ENCODE measurements around the gene PSMB4. TPM values are rescaled to one million over a fixed set of nuclear protein-coding genes. Genes with fewer than 3 reads are reported as not detected.

Gene PSMB4
- total RNA-seq, 1 experiment from 2014 or later, result 320 TPM

DNA sequence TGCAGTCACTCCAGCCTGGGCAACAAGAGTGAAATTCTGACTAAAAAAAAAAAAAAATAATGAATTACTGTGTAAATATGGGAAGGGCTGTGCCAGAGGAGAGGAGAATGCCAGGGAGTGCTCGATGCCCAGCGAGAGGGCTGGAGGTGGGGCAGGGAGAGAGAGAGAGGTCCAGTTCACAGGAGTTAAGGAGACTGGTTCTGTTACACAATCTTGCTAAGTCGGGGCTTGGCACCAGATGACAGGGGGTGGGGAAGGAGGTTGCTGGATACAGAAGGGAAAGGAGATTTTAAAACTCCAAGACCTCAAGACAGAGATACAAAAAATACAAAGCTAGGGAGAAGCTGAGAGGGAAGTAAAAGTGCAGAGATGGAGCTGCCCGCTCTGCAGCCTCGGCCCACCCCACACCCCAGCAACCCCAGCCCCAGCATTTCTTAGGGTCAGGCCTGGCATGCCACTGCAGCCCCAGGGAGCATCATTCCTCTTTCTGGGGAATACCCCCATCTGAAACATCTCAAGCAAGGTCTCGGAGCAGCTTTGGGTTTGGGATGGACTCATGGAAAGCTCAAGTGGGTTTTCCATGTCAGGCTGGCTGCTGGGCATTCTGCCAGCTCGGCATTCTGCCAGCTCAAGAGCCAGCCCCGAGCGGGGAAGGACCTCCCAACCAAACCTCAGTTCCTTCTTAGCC is 27.9 kb upstream of the PSMB4 start:
- intact Hi-C loops (cut with micrococcal nuclease), result loop anchor here (2.0 kb wide), 1 partner anchor 25 kb away; the partner anchor contains the start of gene RFX5
- CTCF ChIA-PET, result interaction anchor here (0.7 to 4.4 kb wide), 12 partner anchors 9 to 506 kb away, joined by 3 to 28 read pairs (median 4); partner anchors contain the start of gene PSMB4

DNA sequence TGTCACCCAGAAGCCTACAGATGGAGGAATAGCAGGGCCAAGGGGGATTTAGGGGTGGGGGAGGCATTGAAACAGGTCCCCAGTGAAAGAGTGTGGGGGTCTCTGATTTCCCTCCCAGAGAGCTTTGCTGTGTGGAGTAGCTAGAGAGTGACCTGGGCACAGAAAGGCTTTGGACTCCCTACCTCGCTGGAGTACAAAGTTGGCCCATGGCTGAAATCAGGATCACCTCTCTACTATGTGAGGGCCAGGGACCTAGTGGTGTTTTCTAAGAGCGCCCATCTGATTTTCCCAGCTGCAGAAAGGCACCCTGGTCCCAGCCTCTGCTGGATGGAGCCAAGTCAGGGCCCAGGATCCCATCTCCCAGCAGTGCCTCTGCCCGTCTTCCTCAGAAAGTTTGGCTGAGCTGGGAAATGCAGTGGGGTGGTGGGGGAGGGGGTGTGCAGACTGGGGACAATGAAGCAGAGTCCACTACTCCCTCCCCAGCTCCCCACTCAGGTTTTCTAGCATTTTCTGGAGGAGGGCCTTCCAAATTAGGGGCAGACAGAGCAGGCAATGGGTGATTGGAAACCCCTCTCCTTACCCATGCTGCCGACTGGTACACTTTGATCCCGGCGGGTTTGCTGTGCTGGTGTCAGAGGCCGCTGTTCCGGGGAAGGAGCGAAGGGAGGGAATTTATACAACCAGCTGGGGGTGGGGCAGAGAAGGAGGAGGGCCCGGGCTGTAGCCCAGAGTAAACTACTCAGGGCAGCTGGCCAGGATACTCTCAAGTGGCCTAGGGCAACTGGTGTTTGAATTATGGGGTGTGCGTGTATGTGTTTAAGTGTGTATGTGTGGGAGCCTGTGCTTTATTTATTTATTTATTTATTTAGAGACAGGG is 27.1 kb upstream of the PSMB4 start, which contains the start of gene SELENBP1:
TSS of gene SELENBP1 (minus strand) at position 648 of the 877 bp plus-strand sequence. CDS start at position 584, 64 bp downstream.
- CTCF ChIA-PET, result interaction anchor here (0.6 to 4.4 kb wide), 11 partner anchors 8 to 505 kb away, joined by 3 to 28 read pairs (median 4); partner anchors contain the start of gene PSMB4
- peaks cover 25% of the 10 kb centered on the region for H3K4me1 Mint-ChIP-seq (ENCODE audit: insufficient read depth, unreplicated experiment)
- no peak for TF ChIP-seq CTCF (IDR thresholded peaks at IDR 0.05; ENCODE audit: unreplicated experiment)
- TSS peak; percentile 63 for BruUV-seq (replicated peaks)
- H3K9me3 Mint-ChIP-seq (ENCODE audit: unreplicated experiment), result no peaks in the 10 kb centered on the region
- intact Hi-C loops (cut with micrococcal nuclease), result loop anchor here (2.0 kb wide), 1 partner anchor 25 kb away; the partner anchor contains the start of gene RFX5
- H3K27ac Mint-ChIP-seq (ENCODE audit: low read depth, unreplicated experiment), result peak within 1 kb of the TSS; percentile 13
- H3K36me3 Mint-ChIP-seq (ENCODE audit: insufficient read depth, unreplicated experiment), result no peaks in the 10 kb centered on the region
- POLR2A ChIA-PET, result interaction anchor here (0.5 to 4.5 kb wide), 46 partner anchors 8 to 1103 kb away, joined by 3 to 60 read pairs (median 4); partner anchors contain the start of genes APH1A, CGN, MRPL9 and PI4KB
- peak; percentile 94 for DNase-seq (ENCODE audit: unreplicated experiment)
- H3K4me3 Mint-ChIP-seq (ENCODE audit: unreplicated experiment), result peak within 1 kb of the TSS; percentile 69
- H3K27me3 Mint-ChIP-seq (ENCODE audit: insufficient read depth, unreplicated experiment), result peaks cover 7% of the 10 kb centered on the region

More for the DNA sequence above, 27.9 kb upstream of the PSMB4 start:
- no TSS peak for BruUV-seq (replicated peaks)
- Mint-ChIP-seq H3K4me1 (ENCODE audit: insufficient read depth, unreplicated experiment) (peaks cover 25% of the 10 kb centered on the region), H3K9me3 (ENCODE audit: unreplicated experiment) (no peaks in the 10 kb centered on the region), H3K36me3 (ENCODE audit: insufficient read depth, unreplicated experiment) (no peaks in the 10 kb centered on the region), H3K27ac (ENCODE audit: low read depth, unreplicated experiment) (peak overlapping the region; percentile 4), H3K27me3 (ENCODE audit: insufficient read depth, unreplicated experiment) (no peaks in the 10 kb centered on the region), H3K4me3 (ENCODE audit: unreplicated experiment) (peak overlapping the region; percentile 69)
- DNase-seq (ENCODE audit: unreplicated experiment), result peak; percentile 91
- TF ChIP-seq CTCF (IDR thresholded peaks at IDR 0.05; ENCODE audit: unreplicated experiment), result no peak
- POLR2A ChIA-PET, result interaction anchor here (0.5 to 4.5 kb wide), 40 partner anchors 7 to 1103 kb away, joined by 3 to 60 read pairs (median 4); partner anchors contain the start of genes APH1A, CGN, MRPL9 and PI4KB

DNA sequence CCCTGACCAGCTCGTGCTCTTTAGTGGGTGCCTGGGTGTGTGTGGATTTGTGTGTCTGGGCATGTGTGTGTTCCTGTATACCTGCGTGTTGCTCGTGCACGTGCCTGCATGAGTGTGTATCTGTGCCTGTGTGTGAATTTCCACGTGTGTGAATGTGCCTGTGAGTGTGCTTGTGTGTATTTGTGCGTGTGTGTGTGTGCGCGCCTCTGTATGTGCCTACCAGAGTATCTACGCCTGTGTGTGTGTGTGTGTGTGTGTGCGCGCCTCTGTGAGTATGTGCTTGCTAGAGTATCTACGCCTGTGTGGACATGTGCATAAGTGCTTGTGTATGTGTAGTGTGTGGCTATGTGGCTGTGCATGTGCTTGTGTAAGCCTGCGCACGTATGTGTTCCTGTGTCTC is 26.2 kb upstream of the PSMB4 start:
- no TSS peak for BruUV-seq (replicated peaks)
- POLR2A ChIA-PET, result interaction anchor here (0.6 to 4.5 kb wide), 19 partner anchors 8 to 806 kb away, joined by 3 to 60 read pairs (median 5); partner anchors contain the start of genes CGN, MRPL9, PI4KB and PSMB4
- CTCF ChIA-PET, result interaction anchor here (0.6 to 4.4 kb wide), 2 partner anchors 32 to 177 kb away, joined by 4 to 28 read pairs; no protein-coding TSS in a partner anchor
- Mint-ChIP-seq H3K36me3 (ENCODE audit: insufficient read depth, unreplicated experiment) (no peaks in the 10 kb centered on the region), H3K27me3 (ENCODE audit: insufficient read depth, unreplicated experiment) (peaks cover 13% of the 10 kb centered on the region), H3K27ac (ENCODE audit: low read depth, unreplicated experiment) (peak overlapping the region; percentile 13), H3K4me3 (ENCODE audit: unreplicated experiment) (peak overlapping the region; percentile 69), H3K9me3 (ENCODE audit: unreplicated experiment) (no peaks in the 10 kb centered on the region), H3K4me1 (ENCODE audit: insufficient read depth, unreplicated experiment) (peaks cover 25% of the 10 kb centered on the region)
- TF ChIP-seq CTCF (IDR thresholded peaks at IDR 0.05; ENCODE audit: unreplicated experiment), result no peak
- intact Hi-C loops (cut with micrococcal nuclease), result loop anchor here (2.0 kb wide), 1 partner anchor 26 kb away; the partner anchor contains the start of gene RFX5
- no peak for DNase-seq (ENCODE audit: unreplicated experiment)
